Anterior cingulate cortex (tissue), 58 donors: ENCODE measurements around the gene IQCC.

Experiments
- DNase-seq, 58 donors: peaks; one replicate each; lab custom pipeline; 2025; lab: John Stamatoyannopoulos, UW

Gene IQCC

DNA sequence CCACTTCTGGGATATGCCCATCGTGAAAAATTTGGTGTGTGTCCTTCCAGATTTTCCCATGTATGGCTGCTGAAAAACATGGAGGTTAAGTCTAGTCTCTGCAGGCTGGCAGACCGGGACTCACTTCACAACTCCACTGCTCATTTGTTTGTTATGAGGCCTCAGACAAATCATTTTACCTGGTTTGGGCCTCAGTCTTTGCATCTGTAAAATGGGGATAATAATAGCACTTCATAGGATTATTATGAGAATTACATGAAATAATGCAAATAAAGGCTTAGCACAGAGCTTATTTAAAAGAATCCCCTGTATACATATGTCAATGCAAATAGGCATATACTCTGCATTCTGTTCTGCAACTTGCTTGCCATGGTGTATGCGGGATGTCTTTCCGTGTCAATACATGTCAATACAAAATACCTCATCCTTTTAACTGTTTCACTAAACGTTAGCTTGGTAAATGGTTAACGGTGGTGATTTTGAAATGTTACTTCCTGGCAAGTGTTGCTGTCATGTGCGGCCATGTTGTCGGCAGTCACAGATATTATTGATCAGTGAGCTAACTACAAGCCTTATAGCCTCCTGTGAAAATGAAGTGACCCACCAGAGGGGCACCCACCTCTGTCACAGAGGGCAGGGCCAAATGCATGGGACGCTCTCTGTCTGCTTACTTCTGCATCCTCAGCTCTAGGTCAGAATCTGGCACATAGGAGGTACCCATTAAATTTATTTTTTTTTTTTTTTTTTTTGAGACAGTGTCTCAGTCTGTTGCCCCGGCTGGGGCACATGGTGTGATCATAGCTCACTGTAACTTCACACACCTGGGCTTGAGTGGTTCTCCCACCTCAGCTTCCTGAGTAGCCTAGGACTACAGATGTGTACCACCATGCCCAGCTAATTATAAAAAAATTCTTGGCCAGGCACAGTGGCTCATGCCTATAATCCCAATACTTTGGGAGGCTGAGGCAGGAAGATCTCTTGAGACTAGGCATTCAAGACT lies 49.9 kb downstream of the IQCC start:
- no peak for DNase-seq

DNA sequence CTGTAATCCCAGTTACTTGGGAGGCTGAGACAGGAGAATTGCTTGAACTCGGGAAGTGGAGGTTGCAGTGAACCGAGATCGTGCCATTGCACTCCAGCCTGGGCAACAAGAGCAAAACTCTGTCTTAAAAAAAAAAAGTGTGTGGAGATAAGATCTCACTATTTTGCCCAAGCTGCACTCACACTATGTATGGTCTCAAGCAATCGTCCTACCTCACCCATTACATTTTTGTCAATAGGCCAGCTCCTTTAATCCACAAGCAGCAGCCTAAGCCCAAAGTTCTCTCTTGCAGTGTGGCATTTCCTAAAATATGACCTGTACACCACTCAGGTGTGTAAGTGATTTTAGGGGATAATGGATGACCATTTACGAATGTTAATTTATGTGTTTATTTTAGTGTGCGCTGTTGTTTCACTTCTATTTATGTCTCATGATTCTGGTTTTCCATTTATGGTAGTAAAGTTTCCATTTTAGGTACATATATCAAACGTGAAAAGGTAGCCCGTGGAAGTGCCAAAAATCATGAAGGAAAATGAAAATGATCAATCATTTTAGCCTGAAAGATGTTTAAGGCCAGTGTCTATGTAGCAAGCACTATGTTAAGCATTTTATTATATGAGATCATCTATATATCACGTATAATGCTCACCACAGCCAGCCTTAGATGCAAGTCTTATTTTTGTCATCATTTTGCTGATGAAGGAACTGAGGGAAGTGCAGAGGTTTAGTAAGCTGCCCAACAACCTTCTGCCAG lies 51.2 kb downstream of the IQCC start:
- no peak for DNase-seq

DNA sequence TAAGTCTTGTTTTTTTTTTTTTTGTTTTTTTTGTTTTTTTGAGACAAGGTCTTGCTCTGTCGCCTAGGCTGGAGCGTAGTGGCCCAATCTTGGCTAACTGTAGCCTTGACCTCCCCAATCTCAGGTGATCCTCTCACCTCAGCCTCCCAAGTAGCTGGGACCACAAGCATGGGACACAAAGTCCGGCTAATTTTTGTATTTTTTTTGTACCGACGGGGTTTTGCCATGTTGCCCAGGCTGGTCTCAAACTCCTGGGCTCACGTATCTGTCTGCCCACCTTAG lies 51.7 kb downstream of the IQCC start:
- no peak for DNase-seq
